ENCODE measurements around the gene DCD.
A peak's percentile ranks its signal among the peaks of the same experiment; 100 is the strongest.
"Not testable (repeated sequence)": the region's sequence is repeated elsewhere in the genome, so short reads cannot be mapped to it uniquely, and the experiment has no call there.

DCD gene

GRCh38 chr12:54648265-54648664 lies at the start of gene DCD:
Gene DCD (minus strand): TSS chr12:54648365. CDS start chr12:54648303, 62 bp downstream.
- DNase-seq (ENCODE audit: low read depth in 3 of 3): no peak

- no peak for DNase-seq (ENCODE audit: low read depth in 3 of 3)
These were observed 49.7 kb upstream of the DCD start for GRCh38 chr12:54697851-54698250.

- no peak for DNase-seq (ENCODE audit: low read depth in 3 of 3)
These were observed 44.2 kb upstream of the DCD start for GRCh38 chr12:54692353-54692752.

GRCh38 chr12:54689984-54690383 lies 41.8 kb upstream of the DCD start:
- no peak for DNase-seq (ENCODE audit: low read depth in 3 of 3)

GRCh38 chr12:54689034-54689372 lies 40.8 kb upstream of the DCD start:
- DNase-seq (ENCODE audit: low read depth in 3 of 3): no peak

GRCh38 chr12:54688309-54689033 lies 40.3 kb upstream of the DCD start:
- no peak for DNase-seq (ENCODE audit: low read depth in 3 of 3)

GRCh38 chr12:54684636-54685630 lies 36.8 kb upstream of the DCD start:
- no peak for DNase-seq (ENCODE audit: low read depth in 3 of 3)

- DNase-seq (ENCODE audit: low read depth in 3 of 3): no peak
These were observed 35.2 kb upstream of the DCD start for GRCh38 chr12:54683398-54683797.

- DNase-seq (ENCODE audit: low read depth in 3 of 3): no peak
These were observed 34.5 kb upstream of the DCD start for GRCh38 chr12:54682674-54683073.

- no peak for DNase-seq (ENCODE audit: low read depth in 3 of 3)
These were observed 32.2 kb upstream of the DCD start for GRCh38 chr12:54680374-54680773.

GRCh38 chr12:54678131-54678530 lies 30.0 kb upstream of the DCD start:
- DNase-seq (ENCODE audit: low read depth in 3 of 3): no peak

- no peak for DNase-seq (ENCODE audit: low read depth in 3 of 3)
These were observed 19.8 kb upstream of the DCD start for GRCh38 chr12:54667945-54668344.

- DNase-seq (ENCODE audit: low read depth in 3 of 3): no peak
These were observed 17.8 kb upstream of the DCD start for GRCh38 chr12:54666008-54666407.

GRCh38 chr12:54665022-54665635 lies 17.0 kb upstream of the DCD start:
- DNase-seq (ENCODE audit: low read depth in 3 of 3): not testable (repeated sequence)

- no peak for DNase-seq (ENCODE audit: low read depth in 3 of 3)
These were observed 15.4 kb upstream of the DCD start for GRCh38 chr12:54663603-54664002.

GRCh38 chr12:54662026-54662425 lies 13.9 kb upstream of the DCD start:
- DNase-seq (ENCODE audit: low read depth in 3 of 3): no peak

GRCh38 chr12:54661048-54661447 lies 12.9 kb upstream of the DCD start:
- no peak for DNase-seq (ENCODE audit: low read depth in 3 of 3)

- DNase-seq (ENCODE audit: low read depth in 3 of 3): no peak
These were observed 12.3 kb upstream of the DCD start for GRCh38 chr12:54660320-54660962.

GRCh38 chr12:54658306-54659264 lies 10.4 kb upstream of the DCD start:
- DNase-seq (ENCODE audit: low read depth in 3 of 3): peak in 2 of 3 experiments; percentile 6 to 9

- DNase-seq (ENCODE audit: low read depth in 3 of 3): no peak
These were observed 9.0 kb upstream of the DCD start for GRCh38 chr12:54657105-54657607.

GRCh38 chr12:54654926-54655325 lies 6.8 kb upstream of the DCD start:
- no peak for DNase-seq (ENCODE audit: low read depth in 3 of 3)
